SU-DHL-6 (cell line): ENCODE measurements around the gene OAF.

Experiments
- CTCF ChIP-seq: fragments of 200-600 bp; sonication (generic); IDR thresholded peaks from one replicate; pipeline ENCODE4 v1.5.1; 2017; ENCODE audit warnings: antibody characterized with exemption, mild to moderate bottlenecking, low read length, moderate library complexity; ENCODE audit not compliant: insufficient read depth, poor library complexity, severe bottlenecking
- EZH2phosphoT487 ChIP-seq: fragments of 200-600 bp; sonication (generic), shearing (Covaris generic); conservative IDR thresholded peaks from 2 replicates; pipeline ENCODE4 v1.6.1; 2018; ENCODE audit warnings: mild to moderate bottlenecking, antibody characterized with exemption, low read length, moderate library complexity, mixed read lengths

DNA sequence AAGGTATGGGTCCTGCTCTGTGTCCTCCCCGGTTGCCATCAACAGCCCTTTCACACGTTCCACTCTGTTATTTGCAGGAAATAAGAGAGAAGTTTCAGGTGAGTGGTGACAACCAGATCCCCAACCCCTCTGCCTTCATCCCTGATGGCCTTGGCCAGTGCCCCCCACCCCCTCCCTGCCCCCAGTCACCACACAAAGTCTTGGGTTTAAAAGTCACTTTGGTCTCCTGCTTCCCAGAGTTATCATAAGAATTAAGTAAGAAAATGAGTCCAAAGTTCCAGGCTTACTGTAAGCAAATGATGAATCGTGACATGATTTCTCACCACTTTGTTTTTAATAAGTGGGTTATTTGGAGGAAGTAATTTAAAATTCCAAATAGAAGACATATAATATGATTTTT lies 9.2 kb upstream of the OAF start:
- no peak for TF ChIP-seq CTCF
- no peak for TF ChIP-seq EZH2phosphoT487
